Muscle of leg (tissue), 11 donors: ENCODE measurements around the gene ESRRA. TPM values are rescaled to one million over a fixed set of nuclear protein-coding genes. Genes with fewer than 3 reads are reported as not detected.

Experiments
- DNase-seq: peaks from one replicate; pipeline ENCODE4 v3.0.0; 2013
- H3K27ac ChIP-seq: one replicate; pipeline ENCODE4 v1.5.1; 2013; ENCODE audit warnings: mild to moderate bottlenecking, low read length, control low read depth
- H3K27me3 ChIP-seq: one replicate; pipeline ENCODE4 v1.6.1; 2013; ENCODE audit warnings: low read length; ENCODE audit not compliant: control insufficient read depth, insufficient read depth
- H3K36me3 ChIP-seq: one replicate; pipeline ENCODE4 v1.6.1; 2013; ENCODE audit warnings: low read length; ENCODE audit not compliant: control insufficient read depth, insufficient read depth
- H3K4me1 ChIP-seq: one replicate; pipeline ENCODE4 v1.6.1; 2013; ENCODE audit warnings: low read length; ENCODE audit not compliant: control insufficient read depth, insufficient read depth
- H3K4me3 ChIP-seq: one replicate; pipeline ENCODE4 v1.5.1; 2013; ENCODE audit warnings: low read length, control low read depth
- H3K9me3 ChIP-seq: replicated peaks from 2 replicates; pipeline ENCODE4 v1.6.1; 2013; ENCODE audit warnings: low read depth, low read length; ENCODE audit not compliant: control insufficient read depth
- WGBS: methylation state at CpG from one replicate; pipeline ENCODE4 v1.1.5; 2013; ENCODE audit warnings: missing lambda C conversion rate; ENCODE audit not compliant: insufficient coverage; 5-methylcytosine and 5-hydroxymethylcytosine counted together
- polyA plus RNA-seq, 8 donors: library from polyadenylated mRNA; unstranded; fragments of 120-200 nt; gene quantifications; one replicate each; pipeline versions ENCODE4 v1.2.1 to v1.2.3, GENCODE V29; 2013; ENCODE audit warnings: inconsistent platforms in 1 of 8, low replicate concordance in 1 of 8; ENCODE audit not compliant: insufficient read length in 8 of 8, insufficient read depth in 1 of 8
- total RNA-seq: library from RNA; stranded (reverse); fragments of 120-200 nt; gene quantifications from one replicate; pipeline ENCODE4 v1.2.4, GENCODE V29; 2013

The ESRRA gene
- total and polyA plus RNA-seq, 9 donors = 26.1 to 35.9 (median 30.1) TPM

GRCh38 chr11:64269540-64270220 is 35.6 kb upstream of the ESRRA start:
- peaks cover 33% of the 10 kb centered on the region for H3K36me3 ChIP-seq
- peak overlapping the region; percentile 80 for H3K4me3 ChIP-seq
- DNase-seq = peak; percentile 100
- H3K27ac ChIP-seq = peak overlapping the region; percentile 100
- H3K9me3 ChIP-seq = no peaks in the 10 kb centered on the region
- H3K4me1 ChIP-seq = peaks cover 37% of the 10 kb centered on the region
- WGBS = under 1% methylated on average over 55 of the region's 58 CpGs
- no peaks in the 10 kb centered on the region for H3K27me3 ChIP-seq

GRCh38 chr11:64275031-64275800 is 30.1 kb upstream of the ESRRA start:
- no peak overlapping the region for H3K27ac ChIP-seq
- peaks cover 14% of the 10 kb centered on the region for H3K4me1 ChIP-seq
- DNase-seq = no peak
- no peaks in the 10 kb centered on the region for H3K9me3 ChIP-seq
- H3K4me3 ChIP-seq = no peak overlapping the region
- peaks cover 48% of the 10 kb centered on the region for H3K36me3 ChIP-seq
- no peaks in the 10 kb centered on the region for H3K27me3 ChIP-seq
- 83% methylated on average over 11 of the region's 15 CpGs for WGBS

GRCh38 chr11:64275841-64276240 is 29.5 kb upstream of the ESRRA start:
- Histone ChIP-seq H3K27me3 (no peaks in the 10 kb centered on the region), H3K4me1 (peaks cover 12% of the 10 kb centered on the region), H3K9me3 (no peaks in the 10 kb centered on the region), H3K27ac (no peak overlapping the region), H3K36me3 (peaks cover 48% of the 10 kb centered on the region), H3K4me3 (no peak overlapping the region)
- no CpG with 5 or more reads among the region's 2 CpGs for WGBS
- no peak for DNase-seq

GRCh38 chr11:64276653-64277431 is 28.5 kb upstream of the ESRRA start:
- Histone ChIP-seq H3K36me3 (peaks cover 53% of the 10 kb centered on the region), H3K27ac (no peak overlapping the region), H3K9me3 (no peaks in the 10 kb centered on the region), H3K4me1 (peaks cover 8% of the 10 kb centered on the region), H3K27me3 (no peaks in the 10 kb centered on the region), H3K4me3 (no peak overlapping the region)
- WGBS = 88% methylated on average over 13 of the region's 17 CpGs
- DNase-seq = no peak

- Histone ChIP-seq H3K36me3 (peaks cover 61% of the 10 kb centered on the region), H3K4me3 (no peak overlapping the region), H3K4me1 (peaks cover 9% of the 10 kb centered on the region), H3K9me3 (no peaks in the 10 kb centered on the region), H3K27me3 (no peaks in the 10 kb centered on the region), H3K27ac (no peak overlapping the region)
- no peak for DNase-seq
- 87% methylated on average over 5 of the region's 8 CpGs for WGBS
These were observed 26.6 kb upstream of the ESRRA start for GRCh38 chr11:64278576-64279190.

- Histone ChIP-seq H3K36me3 (peaks cover 36% of the 10 kb centered on the region), H3K9me3 (no peaks in the 10 kb centered on the region), H3K4me3 (no peak overlapping the region), H3K4me1 (peaks cover 32% of the 10 kb centered on the region), H3K27me3 (no peaks in the 10 kb centered on the region), H3K27ac (no peak overlapping the region)
- DNase-seq = no peak
- 98% methylated on average over 12 of the region's 22 CpGs for WGBS
These were observed 23.2 kb upstream of the ESRRA start for GRCh38 chr11:64281957-64282770.

DNA sequence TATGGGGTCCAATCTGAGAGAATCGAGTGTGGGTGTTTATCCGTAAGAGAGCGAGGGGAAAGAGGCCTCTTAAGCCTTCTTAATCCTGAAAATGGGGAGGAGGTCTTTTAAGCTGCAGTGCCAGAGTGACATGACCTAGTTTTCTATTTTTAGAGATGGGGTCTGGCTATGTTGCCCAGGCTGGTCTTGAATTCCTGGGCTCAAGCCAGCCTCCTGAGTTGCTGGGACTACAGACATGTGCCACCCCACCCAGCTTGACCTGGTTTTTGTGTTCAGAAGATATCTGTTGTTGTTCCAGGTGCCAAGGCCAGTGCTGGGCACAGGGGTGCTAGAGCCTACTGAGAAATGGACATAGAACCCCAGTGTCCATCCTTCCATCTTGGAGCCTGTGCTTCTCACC is 22.2 kb upstream of the ESRRA start:
- no peak for DNase-seq
- 68% methylated on average over 3 of the region's 3 CpGs for WGBS
- Histone ChIP-seq H3K9me3 (no peaks in the 10 kb centered on the region), H3K27ac (no peak overlapping the region), H3K4me3 (no peak overlapping the region), H3K36me3 (peaks cover 31% of the 10 kb centered on the region), H3K4me1 (peaks cover 33% of the 10 kb centered on the region), H3K27me3 (no peaks in the 10 kb centered on the region)

GRCh38 chr11:64284048-64284961 is 21.0 kb upstream of the ESRRA start, which contains the start of gene BAD:
Gene BAD (minus strand): TSS chr11:64284665. CDS start chr11:64284368, 297 bp downstream.
- Histone ChIP-seq H3K9me3 (no peaks in the 10 kb centered on the region), H3K27ac (peak within 1 kb of the TSS; percentile 96), H3K36me3 (peaks cover 29% of the 10 kb centered on the region), H3K27me3 (peaks cover under 1% of the 10 kb centered on the region), H3K4me3 (peak within 1 kb of the TSS; percentile 91), H3K4me1 (peaks cover 33% of the 10 kb centered on the region)
- 4% methylated on average over 34 of the region's 44 CpGs for WGBS
- DNase-seq = peak; percentile 97
